NOMO-1 treated with DMSO at 0.1 percent for 48 hours (cell line): ENCODE measurements around the gene IL6ST.
A peak's percentile ranks its signal among the peaks of the same experiment; 100 is the strongest.

Experiments
- DNase-seq: peaks from one replicate; lab custom pipeline; 2025; ENCODE audit not compliant: unreplicated experiment; lab: John Stamatoyannopoulos, UW

IL6ST gene

DNA sequence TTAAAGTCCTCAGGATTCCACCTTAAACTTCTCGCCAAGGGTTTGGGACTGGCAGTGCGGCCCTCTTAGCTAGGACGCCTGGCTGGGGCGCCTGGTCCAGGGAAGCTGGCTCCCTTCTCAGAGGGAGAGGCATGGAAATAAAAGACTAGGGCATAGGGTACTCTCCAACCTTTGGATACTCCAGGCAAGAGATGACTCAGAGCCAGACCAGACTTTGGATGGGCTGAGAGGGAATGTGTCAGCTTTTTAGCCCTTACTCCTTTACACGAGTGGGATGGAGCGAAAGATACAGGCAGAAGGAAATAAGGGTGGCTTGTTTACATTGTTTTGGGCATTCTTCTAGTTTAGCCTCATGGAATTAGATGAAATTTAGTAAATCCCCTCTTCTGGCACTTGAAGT is 95.4 kb downstream of the IL6ST start:
- DNase-seq, result no peak

DNA sequence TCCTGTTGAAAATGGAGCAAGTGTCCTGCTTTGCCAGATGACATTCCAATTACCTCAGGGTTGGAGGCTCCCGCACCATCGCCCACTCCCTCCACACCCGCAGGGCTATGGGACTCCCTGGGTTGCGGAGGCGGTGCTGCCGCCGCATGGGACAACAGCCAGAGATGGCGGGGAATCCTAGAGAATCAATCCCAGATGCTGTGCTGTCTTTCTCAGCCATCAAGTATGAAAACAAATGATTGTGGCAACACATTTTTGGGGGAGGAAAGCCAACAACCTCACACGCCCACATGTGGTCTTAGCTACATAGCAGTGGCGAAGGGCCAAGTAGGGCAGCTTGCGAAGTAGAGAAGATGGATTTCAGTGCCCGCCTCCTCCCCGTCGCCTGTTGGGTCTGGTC is 96.9 kb downstream of the IL6ST start:
- DNase-seq, result no peak

DNA sequence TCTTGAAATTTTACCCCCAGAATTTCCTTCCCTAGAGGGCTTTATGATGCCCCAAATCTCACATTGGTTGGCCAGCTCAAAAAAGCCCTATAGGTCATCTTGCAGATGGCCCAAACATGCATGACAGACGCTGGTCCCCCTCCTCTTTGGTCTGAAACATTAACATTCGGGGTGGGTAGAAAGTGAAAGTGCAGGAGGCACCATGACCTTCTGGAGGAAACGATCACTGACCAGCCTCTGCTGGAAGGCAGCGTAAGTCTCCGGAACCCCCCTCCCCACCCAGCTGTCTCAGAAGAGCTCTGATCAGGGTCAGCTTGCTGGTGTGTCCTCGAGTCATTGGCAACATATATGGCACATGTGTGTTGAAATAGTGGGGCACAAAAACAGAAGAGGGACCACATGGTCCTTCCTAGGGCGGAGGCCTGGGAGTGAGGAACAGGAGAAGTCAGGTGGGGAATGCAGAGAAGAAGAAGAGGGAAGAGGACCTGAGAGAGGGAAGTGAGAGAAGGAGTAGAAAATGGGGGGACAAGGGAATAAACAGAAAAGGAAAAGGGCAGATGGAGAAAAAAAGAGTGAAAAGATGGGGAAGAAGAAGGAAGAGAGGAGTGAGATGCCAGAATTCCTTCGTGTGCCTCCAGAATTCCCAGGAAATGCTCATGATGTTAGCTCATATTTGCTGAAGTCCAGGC is 97.4 kb downstream of the IL6ST start:
- DNase-seq, result no peak

DNA sequence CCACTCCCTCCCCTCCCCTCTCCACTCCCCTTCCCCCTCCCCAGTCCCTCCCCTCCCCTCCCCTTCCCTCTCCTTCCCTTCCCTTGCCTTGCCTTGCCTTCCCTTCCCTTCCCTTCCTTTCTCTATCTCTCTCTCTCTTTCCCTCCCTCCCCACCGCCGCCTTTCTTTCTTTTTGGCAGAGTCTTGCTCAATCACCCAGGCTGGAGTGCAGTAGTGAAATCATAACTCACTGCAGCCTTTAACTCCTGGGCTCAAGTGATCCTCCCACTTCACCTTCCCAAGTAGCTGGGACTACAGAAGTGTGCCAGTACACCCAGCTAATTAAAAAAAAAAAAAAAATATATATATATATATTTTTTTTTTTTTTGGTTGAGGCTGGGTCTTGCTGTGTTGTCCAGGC is 98.1 kb downstream of the IL6ST start:
- DNase-seq, result peak; percentile 29

DNA sequence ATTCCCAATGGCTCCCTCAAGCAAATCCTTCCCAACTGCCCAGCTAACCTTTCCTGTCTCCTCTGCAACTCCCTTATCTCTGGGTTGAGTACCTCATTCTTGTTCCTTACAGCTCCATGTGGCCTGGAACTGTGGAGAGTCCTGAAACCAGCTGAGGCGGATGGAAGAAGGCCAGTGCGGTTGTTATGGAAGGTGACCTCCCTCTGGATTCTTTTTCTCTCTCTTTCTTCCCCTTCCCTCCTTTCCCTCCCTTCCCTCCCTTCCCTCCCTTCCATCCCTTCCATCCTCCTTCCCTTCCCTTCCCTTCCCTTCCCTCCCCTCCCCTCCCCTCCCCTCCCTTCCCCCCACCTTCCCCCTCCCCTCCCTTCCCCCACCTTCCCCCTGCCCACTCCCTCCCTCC is 98.5 kb downstream of the IL6ST start:
- no peak for DNase-seq

DNA sequence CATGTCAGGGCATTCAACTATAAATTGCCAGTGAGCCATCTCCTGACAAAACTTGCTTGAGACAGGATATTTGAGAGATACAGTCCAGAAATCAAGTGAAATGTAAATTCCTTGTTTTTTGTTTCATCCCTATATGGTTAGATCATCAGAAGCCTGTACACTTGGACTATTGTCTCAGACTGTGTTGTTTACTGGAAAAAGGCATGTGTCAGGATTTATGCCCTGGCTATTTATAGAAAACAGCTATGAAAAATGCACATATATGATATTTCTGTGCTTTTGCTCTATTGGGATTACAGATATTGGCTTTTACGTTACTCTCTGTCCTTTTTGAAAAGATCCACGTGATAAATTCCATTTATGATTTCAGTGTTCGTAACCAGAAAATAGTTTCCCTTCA is 99.4 kb downstream of the IL6ST start:
- no peak for DNase-seq

DNA sequence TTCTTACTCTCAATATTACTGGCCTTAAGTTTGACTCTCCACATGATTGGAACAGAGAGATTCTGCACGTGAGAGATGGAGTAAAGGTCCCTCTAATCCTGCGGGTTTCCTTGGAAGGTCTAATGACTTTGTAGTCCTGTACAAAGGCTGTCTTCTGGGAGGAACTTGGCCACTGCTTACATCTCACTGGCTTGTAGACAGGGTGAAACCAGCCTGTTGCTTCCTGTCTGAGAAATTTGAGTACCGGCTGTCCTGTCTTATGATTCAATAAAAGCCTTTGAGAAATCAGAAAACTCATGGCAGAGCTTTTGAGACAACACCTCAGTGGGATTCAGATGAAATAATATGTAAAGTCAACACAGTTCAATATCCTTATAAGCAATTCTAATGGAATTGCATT is 100.6 kb downstream of the IL6ST start:
- no peak for DNase-seq

DNA sequence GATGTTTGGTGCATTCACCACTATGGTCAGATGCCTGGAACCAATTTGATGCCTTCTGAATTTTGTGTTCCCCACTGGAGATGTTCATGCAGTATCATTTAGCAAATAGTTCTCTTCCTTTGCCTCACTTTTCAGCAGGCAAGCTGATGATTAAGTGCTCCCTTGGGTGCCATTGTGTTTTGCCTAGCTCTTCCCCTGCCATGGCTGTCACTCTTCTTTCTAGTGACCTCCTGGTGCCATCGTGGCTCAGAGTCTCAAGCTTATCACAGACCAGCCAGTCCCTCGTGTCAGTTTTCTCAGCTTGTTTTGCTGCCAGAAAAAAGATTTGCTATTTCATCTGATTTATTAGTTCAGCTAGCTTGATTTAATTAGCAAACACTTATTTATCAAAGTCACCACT is 102.3 kb downstream of the IL6ST start:
- DNase-seq, result no peak

DNA sequence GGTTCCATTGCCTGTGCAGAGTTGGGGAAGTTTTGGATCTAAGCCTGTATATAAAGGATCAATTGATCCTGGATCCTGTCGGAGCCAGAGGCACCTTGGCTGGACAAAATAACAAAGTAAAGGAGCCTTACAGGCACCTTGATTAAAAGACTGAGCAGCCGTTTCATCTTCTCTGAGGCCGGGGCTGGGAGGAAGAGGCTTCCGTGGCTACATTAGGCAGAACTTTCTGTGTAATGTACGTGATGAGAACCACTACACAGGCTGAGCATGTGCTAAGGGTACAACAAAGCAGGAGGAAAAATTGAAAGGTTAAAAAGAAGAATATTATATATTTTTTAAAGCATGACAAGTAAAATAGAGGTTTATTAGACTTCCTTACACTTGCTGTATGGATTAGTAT is 106.6 kb downstream of the IL6ST start:
- DNase-seq, result no peak

DNA sequence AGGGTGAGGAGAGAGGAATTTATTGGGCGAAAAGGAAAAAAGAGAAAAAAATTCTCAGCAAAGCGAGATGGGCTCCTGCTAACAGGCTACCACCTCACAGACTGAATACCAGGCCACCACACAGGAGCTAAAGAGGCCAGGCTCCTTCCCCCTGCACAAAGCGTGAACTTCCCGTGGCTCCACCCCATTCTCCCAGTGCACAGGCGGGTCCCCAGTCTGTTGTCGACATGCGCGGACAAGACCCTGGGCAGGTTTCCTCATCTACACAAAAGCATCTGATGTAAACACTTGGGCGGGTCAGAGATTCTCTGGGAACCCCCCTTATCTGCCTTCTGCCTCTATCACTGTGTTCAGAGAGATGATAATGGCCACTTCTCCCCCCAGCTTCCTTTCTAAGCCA is 109.4 kb downstream of the IL6ST start:
- DNase-seq, result no peak
